RPMI8226 (cell line): Measurements from ENCODE around the gene CDK14.

Experiments
- DNase-seq: peaks from one replicate; pipeline ENCODE4 v3.0.0-alpha.2; 2015

CDK14 gene

GRCh38 chr7:90923541-90923997 lies 327.4 kb downstream of the CDK14 start:
- no peak for DNase-seq

- DNase-seq: peak; percentile 58
Observed at GRCh38 chr7:90928700-90929424, 332.7 kb downstream of the CDK14 start.

GRCh38 chr7:90931986-90932916 lies 336.1 kb downstream of the CDK14 start:
- peak; percentile 92 for DNase-seq

- peak; percentile 71 for DNase-seq
Observed at GRCh38 chr7:90933041-90933440, 336.9 kb downstream of the CDK14 start.

GRCh38 chr7:90933984-90934383 lies 337.9 kb downstream of the CDK14 start:
- DNase-seq: no peak

- DNase-seq: no peak
Observed at GRCh38 chr7:90938371-90938770, 342.2 kb downstream of the CDK14 start.

GRCh38 chr7:90939666-90940065 lies 343.5 kb downstream of the CDK14 start:
- DNase-seq: no peak

- no peak for DNase-seq
Observed at GRCh38 chr7:90944021-90944420, 347.9 kb downstream of the CDK14 start.

- no peak for DNase-seq
Observed at GRCh38 chr7:90945104-90945787, 349.1 kb downstream of the CDK14 start.

- DNase-seq: no peak
Observed at GRCh38 chr7:90946730-90947501, 350.8 kb downstream of the CDK14 start.

- no peak for DNase-seq
Observed at GRCh38 chr7:90948085-90948484, 352.0 kb downstream of the CDK14 start.

GRCh38 chr7:90951229-90951628 lies 355.1 kb downstream of the CDK14 start:
- no peak for DNase-seq

GRCh38 chr7:90951986-90952954 lies 356.1 kb downstream of the CDK14 start:
- no peak for DNase-seq

GRCh38 chr7:90955641-90956207 lies 359.6 kb downstream of the CDK14 start:
- DNase-seq: no peak

GRCh38 chr7:90957883-90958282 lies 361.8 kb downstream of the CDK14 start:
- no peak for DNase-seq

- DNase-seq: no peak
Observed at GRCh38 chr7:90958647-90959046, 362.5 kb downstream of the CDK14 start.

GRCh38 chr7:90961037-90961725 lies 365.1 kb downstream of the CDK14 start:
- no peak for DNase-seq

- DNase-seq: no peak
Observed at GRCh38 chr7:90965211-90965610, 369.1 kb downstream of the CDK14 start.

- DNase-seq: no peak
Observed at GRCh38 chr7:90966346-90966745, 370.2 kb downstream of the CDK14 start.

GRCh38 chr7:90968871-90969270 lies 372.8 kb downstream of the CDK14 start:
- DNase-seq: no peak
